HG03045 (cell line): ENCODE data around the gene ZNF554.
"Not testable (repeated sequence)": the region's sequence is repeated elsewhere in the genome, so short reads cannot be mapped to it uniquely, and the experiment has no call there.

Source experiments
- ATAC-seq: cut with Tn5 transposase; IDR thresholded peaks from one replicate; pipeline ENCODE4 v1.9.1; 2021; ENCODE audit warnings: mild to moderate bottlenecking, moderate library complexity; ENCODE audit not compliant: unreplicated experiment

Gene ZNF554

GRCh38 chr19:2865334-2866100, 45.8 kb downstream of the ZNF554 start:
- ATAC-seq, result no peak

GRCh38 chr19:2866495-2867024, 46.9 kb downstream of the ZNF554 start:
- ATAC-seq, result no peak

- ATAC-seq, result no peak
Observed at GRCh38 chr19:2867025-2867991, 47.6 kb downstream of the ZNF554 start, which contains the start of gene ZNF556. Gene ZNF556, plus strand, starts transcription at chr19:2867335. Its CDS starts 87 bp downstream, at chr19:2867422.

GRCh38 chr19:2869618-2870017, 50.0 kb downstream of the ZNF554 start:
- ATAC-seq, result no peak

GRCh38 chr19:2872175-2872574, 52.5 kb downstream of the ZNF554 start:
- not testable (repeated sequence) for ATAC-seq

- ATAC-seq, result no peak
Observed at GRCh38 chr19:2877398-2878331, 58.0 kb downstream of the ZNF554 start.

GRCh38 chr19:2883686-2884439, 64.2 kb downstream of the ZNF554 start:
- no peak for ATAC-seq

- no peak for ATAC-seq
Observed at GRCh38 chr19:2885736-2886135, 66.1 kb downstream of the ZNF554 start.
